IMR-90 (cell line): ENCODE results near the gene PYDC1. TPM values are rescaled to one million over a fixed set of nuclear protein-coding genes. Genes with fewer than 3 reads are reported as not detected.

Source experiments
- ATAC-seq: fragments of 200-7000 bp; cut with Tn5 transposase; 2 replicates; pipeline ENCODE4 v1.9.1; 2020; ENCODE audit warnings: low read depth, mild to moderate bottlenecking, moderate library complexity
- BruUV-seq: library from RNA; stranded (reverse); fragments of 400-500 nt; replicated peaks from 2 replicates; lab custom pipeline; 2021; lab: Mats Ljungman, UMichigan
- CTCF ChIA-PET: fragments of 300-600 bp; formaldehyde crosslinking; extraction: SDS; loops from one replicate; lab custom pipeline; 2021; ENCODE audit warnings: antibody characterized with exemption; lab: Yijun Ruan, JAX
- POLR2A ChIA-PET: fragments of 300-600 bp; sonication (Branson Sonifier 250); formaldehyde crosslinking; loops from one replicate; lab custom pipeline; 2022; ENCODE audit warnings: antibody characterized with exemption; ENCODE audit not compliant: unreplicated experiment; lab: Charles Lee
- DNase-seq: peaks from one replicate; pipeline ENCODE4 v3.0.0; 2013
- H2AFZ ChIP-seq: replicated peaks from 2 replicates; pipeline ENCODE3; 2013; ENCODE audit warnings: low read length, mild to moderate bottlenecking; ENCODE audit not compliant: poor library complexity
- H2AK5ac ChIP-seq: 2 replicates; pipeline ENCODE4 v1.6.1; 2013; ENCODE audit warnings: low read depth, low read length, inconsistent platforms
- H2AK9ac ChIP-seq: replicated peaks from 2 replicates; pipeline ENCODE3; 2013; ENCODE audit warnings: mild to moderate bottlenecking, low read depth, low read length, moderate library complexity; ENCODE audit not compliant: poor library complexity
- H2BK120ac ChIP-seq: 2 replicates; pipeline ENCODE4 v1.6.1; 2013; ENCODE audit warnings: low read depth, low read length, inconsistent platforms
- H2BK15ac ChIP-seq: 3 replicates; pipeline ENCODE4 v1.6.1; 2013; ENCODE audit warnings: low read depth, low read length, inconsistent platforms
- H2BK20ac ChIP-seq: 2 replicates; pipeline ENCODE4 v1.6.1; 2013; ENCODE audit warnings: low read depth, mild to moderate bottlenecking, inconsistent platforms, low read length, moderate library complexity
- H2BK5ac ChIP-seq: 2 replicates; pipeline ENCODE4 v1.6.1; 2013; ENCODE audit warnings: mild to moderate bottlenecking, low read depth, low read length, inconsistent platforms; ENCODE audit not compliant: poor library complexity, severe bottlenecking
- H3K14ac ChIP-seq: replicated peaks from 2 replicates; pipeline ENCODE4 v1.6.1; 2013; ENCODE audit warnings: low read depth, low read length, inconsistent platforms
- H3K18ac ChIP-seq: 2 replicates; pipeline ENCODE4 v1.6.1; 2013; ENCODE audit warnings: low read depth, low read length, control low read depth
- H3K23ac ChIP-seq: 2 replicates; pipeline ENCODE4 v1.6.1; 2013; ENCODE audit warnings: low read depth, low read length, inconsistent platforms
- H3K27ac ChIP-seq: 2 replicates; pipeline ENCODE4 v1.5.1; 2013; ENCODE audit warnings: mild to moderate bottlenecking, control low read depth, low read length; ENCODE audit not compliant: insufficient read depth
- H3K27me3 ChIP-seq: 2 replicates; pipeline ENCODE4 v1.6.1; 2013; ENCODE audit warnings: low read length; ENCODE audit not compliant: control insufficient read depth, insufficient read depth
- H3K36me3 ChIP-seq: 2 replicates; pipeline ENCODE4 v1.6.1; 2013; ENCODE audit warnings: low read length, mixed read lengths; ENCODE audit not compliant: control insufficient read depth, insufficient read depth
- H3K4ac ChIP-seq: 2 replicates; pipeline ENCODE4 v1.6.1; 2013; ENCODE audit warnings: low read depth, low read length, inconsistent platforms
- H3K4me1 ChIP-seq: 2 replicates; pipeline ENCODE4 v1.6.1; 2013; ENCODE audit warnings: low read length, mixed read lengths; ENCODE audit not compliant: control insufficient read depth, insufficient read depth
- H3K4me2 ChIP-seq: 2 replicates; pipeline ENCODE4 v1.6.1; 2013; ENCODE audit warnings: low read depth, mild to moderate bottlenecking, control low read depth, low read length, moderate library complexity
- H3K4me3 ChIP-seq: 2 replicates; pipeline ENCODE4 v1.5.1; 2013; ENCODE audit warnings: low read depth, mild to moderate bottlenecking, control low read depth, low read length, moderate library complexity; ENCODE audit not compliant: insufficient read depth
- H3K56ac ChIP-seq: 2 replicates; pipeline ENCODE4 v1.6.1; 2013; ENCODE audit warnings: low read length, inconsistent platforms; ENCODE audit not compliant: insufficient read depth; ENCODE audit errors: extremely low read depth
- H3K79me1 ChIP-seq, 2 experiments: 2 replicates each; pipeline ENCODE4 v1.6.1; 2013; ENCODE audit warnings: low read length in 2 of 2, inconsistent platforms in 1 of 2, low read depth in 1 of 2
- H3K9ac ChIP-seq: 2 replicates; pipeline ENCODE4 v1.6.1; 2013; ENCODE audit warnings: low read depth, low read length, control low read depth
- H3K9me1 ChIP-seq: 2 replicates; pipeline ENCODE4 v1.6.1; 2013; ENCODE audit warnings: low read length, inconsistent platforms; ENCODE audit not compliant: insufficient read depth
- H3K9me3 ChIP-seq: 2 replicates; pipeline ENCODE4 v1.6.1; 2013; ENCODE audit warnings: low read length; ENCODE audit not compliant: control insufficient read depth, insufficient read depth
- H4K20me1 ChIP-seq: 2 replicates; pipeline ENCODE4 v1.6.1; 2013; ENCODE audit warnings: low read length, inconsistent platforms; ENCODE audit not compliant: insufficient read depth
- H4K5ac ChIP-seq: 2 replicates; pipeline ENCODE4 v1.6.1; 2013; ENCODE audit warnings: mild to moderate bottlenecking, low read depth, low read length, control low read depth
- H4K8ac ChIP-seq, 2 experiments: 2 replicates each; pipeline ENCODE4 v1.6.1; 2013; ENCODE audit warnings: low read depth in 2 of 2, low read length in 2 of 2, control low read depth in 1 of 2, inconsistent platforms in 1 of 2
- H4K91ac ChIP-seq: 2 replicates; pipeline ENCODE4 v1.6.1; 2013; ENCODE audit warnings: low read depth, low read length, inconsistent platforms; ENCODE audit not compliant: insufficient read depth
- BHLHE40 ChIP-seq: fragments of 150-350 bp; IDR thresholded peaks from 2 replicates; pipeline ENCODE4 v1.6.1; 2016; ENCODE audit warnings: mild to moderate bottlenecking, low read depth, low read length
- CEBPB ChIP-seq: IDR thresholded peaks from 2 replicates; pipeline ENCODE4 v1.6.1; 2012; ENCODE audit warnings: low read depth, low read length, improper control_type of control experiment
- FOS ChIP-seq: fragments of 150-350 bp; IDR thresholded peaks from 2 replicates; pipeline ENCODE4 v1.6.1; 2016; ENCODE audit warnings: low read depth, low read length
- MAFK ChIP-seq: IDR thresholded peaks from 2 replicates; pipeline ENCODE4 v1.6.1; 2012; ENCODE audit warnings: low read depth, low read length, improper control_type of control experiment
- MAZ ChIP-seq: IDR thresholded peaks from 2 replicates; pipeline ENCODE4 v1.6.1; 2012; ENCODE audit warnings: low read depth, mild to moderate bottlenecking, low read length, improper control_type of control experiment, moderate library complexity, borderline replicate concordance
- MXI1 ChIP-seq: IDR thresholded peaks from 2 replicates; pipeline ENCODE4 v1.6.1; 2012; ENCODE audit warnings: low read depth, mild to moderate bottlenecking, low read length, moderate library complexity, borderline replicate concordance
- NFE2L2 ChIP-seq: fragments of 150-350 bp; IDR thresholded peaks from 2 replicates; pipeline ENCODE4 v1.6.1; 2016; ENCODE audit warnings: low read depth, mild to moderate bottlenecking, low read length
- RAD21 ChIP-seq: IDR thresholded peaks from 2 replicates; pipeline ENCODE4 v1.6.1; 2012; ENCODE audit warnings: low read length, improper control_type of control experiment
- RCOR1 ChIP-seq: IDR thresholded peaks from 2 replicates; pipeline ENCODE4 v1.6.1; 2012; ENCODE audit warnings: mild to moderate bottlenecking, low read length, improper control_type of control experiment; ENCODE audit not compliant: insufficient replicate concordance
- RFX5 ChIP-seq: IDR thresholded peaks from 2 replicates; pipeline ENCODE4 v1.8.0; 2012; ENCODE audit warnings: low read depth, mild to moderate bottlenecking, low read length, moderate library complexity
- WGBS, 2 experiments: methylation state at CpG; one replicate each; pipeline versions ENCODE4 v1.1.5 to v1.1.7; 2013; ENCODE audit warnings: missing lambda C conversion rate in 2 of 2; ENCODE audit not compliant: insufficient read length in 1 of 2; ENCODE audit errors: extremely low coverage in 2 of 2; 5-methylcytosine and 5-hydroxymethylcytosine counted together
- dilution Hi-C: fragments of 300-500 bp; cut with HindIII; formaldehyde crosslinking; loops from one replicate; pipeline ENCODE4 v1.14.3; 2018; ENCODE audit warnings: low sequenced_read_pairs; ENCODE audit not compliant: unreplicated experiment
- in situ Hi-C: fragments of 300-500 bp; cut with MboI; formaldehyde crosslinking; loops from 3 replicates; pipeline ENCODE4 v1.14.3; 2019; ENCODE audit warnings: low sequenced_read_pairs, inconsistent platforms, mixed read lengths
- intact Hi-C: fragments of 100-400 bp; cut with micrococcal nuclease; formaldehyde crosslinking; loops from 2 replicates; pipeline ENCODE4 v1.10.0; 2022
- polyA plus RNA-seq, 3 experiments: library from polyadenylated mRNA; depleted of rRNA; stranded (reverse); fragments of >200 nt; gene quantifications; 2 replicates each; pipeline ENCODE4 v1.2.3, GENCODE V29; 2012; ENCODE audit warnings: low replicate concordance in 1 of 3
- total RNA-seq: library from RNA; depleted of rRNA; stranded (reverse); fragments of >200 nt; gene quantifications from 2 replicates; pipeline ENCODE4 v1.2.3, GENCODE V29; 2012
- TF ChIP-seq, protein P1 (sequence below): conservative IDR thresholded peaks from 2 replicates; pipeline ENCODE4 v1.5.1; 2012; ENCODE audit warnings: mild to moderate bottlenecking, low read depth, low read length, improper control_type of control experiment

PYDC1 gene
- total and polyA plus RNA-seq, 2 of the 4 experiments (the other 2 are of a cell fraction): not detected

GRCh38 chr16:31199430-31200041 lies 17.4 kb downstream of the PYDC1 start:
- no peak overlapping the region for H4K8ac ChIP-seq
- ChIA-PET POLR2A (no interaction called here), CTCF (no interaction called here)
- peaks cover 8% of the 10 kb centered on the region; the same call in 1 of the 2 replicates for H3K9me1 ChIP-seq
- no peak overlapping the region for H4K5ac ChIP-seq
- no peak for TF ChIP-seq MAFK
- no peak for TF ChIP-seq MXI1
- no peak for TF ChIP-seq FOS
- no peak for TF ChIP-seq CEBPB
- no peak for TF ChIP-seq MAZ
- no peak for TF ChIP-seq NFE2L2
- no peak for TF ChIP-seq BHLHE40
- TF ChIP-seq RFX5: no peak
- no peak for TF ChIP-seq RAD21
- no peak for TF ChIP-seq RCOR1
- TF ChIP-seq, protein P1, sequence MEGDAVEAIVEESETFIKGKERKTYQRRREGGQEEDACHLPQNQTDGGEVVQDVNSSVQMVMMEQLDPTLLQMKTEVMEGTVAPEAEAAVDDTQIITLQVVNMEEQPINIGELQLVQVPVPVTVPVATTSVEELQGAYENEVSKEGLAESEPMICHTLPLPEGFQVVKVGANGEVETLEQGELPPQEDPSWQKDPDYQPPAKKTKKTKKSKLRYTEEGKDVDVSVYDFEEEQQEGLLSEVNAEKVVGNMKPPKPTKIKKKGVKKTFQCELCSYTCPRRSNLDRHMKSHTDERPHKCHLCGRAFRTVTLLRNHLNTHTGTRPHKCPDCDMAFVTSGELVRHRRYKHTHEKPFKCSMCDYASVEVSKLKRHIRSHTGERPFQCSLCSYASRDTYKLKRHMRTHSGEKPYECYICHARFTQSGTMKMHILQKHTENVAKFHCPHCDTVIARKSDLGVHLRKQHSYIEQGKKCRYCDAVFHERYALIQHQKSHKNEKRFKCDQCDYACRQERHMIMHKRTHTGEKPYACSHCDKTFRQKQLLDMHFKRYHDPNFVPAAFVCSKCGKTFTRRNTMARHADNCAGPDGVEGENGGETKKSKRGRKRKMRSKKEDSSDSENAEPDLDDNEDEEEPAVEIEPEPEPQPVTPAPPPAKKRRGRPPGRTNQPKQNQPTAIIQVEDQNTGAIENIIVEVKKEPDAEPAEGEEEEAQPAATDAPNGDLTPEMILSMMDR: no peak
- no peaks in the 10 kb centered on the region; the same call in 1 of the 2 replicates for H3K27me3 ChIP-seq
- H3K27ac ChIP-seq: no peak overlapping the region
- no peak overlapping the region for H3K14ac ChIP-seq
- no peak overlapping the region for H2BK20ac ChIP-seq
- peaks cover 12 to 22% of the 10 kb centered on the region in 2 experiments; a peak in 3 of 4 replicates for H3K79me1 ChIP-seq
- no peak overlapping the region for H3K4me2 ChIP-seq
- peaks cover 37% of the 10 kb centered on the region for H3K36me3 ChIP-seq
- no peak overlapping the region for H3K23ac ChIP-seq
- no peak overlapping the region for H3K4me3 ChIP-seq
- dilution Hi-C loops (no loop called here), intact Hi-C loops (loop anchor here (2.0 kb wide), 2 partner anchors 183 to 243 kb away; partner anchors contain the start of gene ZNF843), in situ Hi-C loops (loop anchor here (5.0 to 10.0 kb wide), 2 partner anchors 243 to 675 kb away; partner anchors contain the start of genes ZNF267 and ZNF843)
- H2AFZ ChIP-seq: no peak overlapping the region
- WGBS, 2 experiments: 100% methylated on average over 4 of the region's 5 CpGs; no CpG with 5 or more reads in 1 of the 2 experiments
- ATAC-seq (no peak), DNase-seq (no peak)
- H2AK9ac ChIP-seq: no peak overlapping the region
- H3K4me1 ChIP-seq: peaks cover 4% of the 10 kb centered on the region; the same call in 1 of the 2 replicates
- no peak overlapping the region for H3K56ac ChIP-seq
- BruUV-seq: no TSS peak
- H2BK120ac ChIP-seq: no peak overlapping the region
- H4K20me1 ChIP-seq: peaks cover 60% of the 10 kb centered on the region
- no peak overlapping the region for H2BK15ac ChIP-seq
- H3K4ac ChIP-seq: no peak overlapping the region
- no peak overlapping the region for H3K9ac ChIP-seq
- H2BK5ac ChIP-seq: no peak overlapping the region
- H4K91ac ChIP-seq: no peak overlapping the region
- no peak overlapping the region for H3K18ac ChIP-seq
- no peaks in the 10 kb centered on the region for H3K9me3 ChIP-seq
- no peak overlapping the region for H2AK5ac ChIP-seq
